ENCODE data around the gene KLC4.
A peak's percentile ranks its signal among the peaks of the same experiment; 100 is the strongest.
"Not testable (repeated sequence)": the region's sequence is repeated elsewhere in the genome, so short reads cannot be mapped to it uniquely, and the experiment has no call there.

The KLC4 gene

DNA sequence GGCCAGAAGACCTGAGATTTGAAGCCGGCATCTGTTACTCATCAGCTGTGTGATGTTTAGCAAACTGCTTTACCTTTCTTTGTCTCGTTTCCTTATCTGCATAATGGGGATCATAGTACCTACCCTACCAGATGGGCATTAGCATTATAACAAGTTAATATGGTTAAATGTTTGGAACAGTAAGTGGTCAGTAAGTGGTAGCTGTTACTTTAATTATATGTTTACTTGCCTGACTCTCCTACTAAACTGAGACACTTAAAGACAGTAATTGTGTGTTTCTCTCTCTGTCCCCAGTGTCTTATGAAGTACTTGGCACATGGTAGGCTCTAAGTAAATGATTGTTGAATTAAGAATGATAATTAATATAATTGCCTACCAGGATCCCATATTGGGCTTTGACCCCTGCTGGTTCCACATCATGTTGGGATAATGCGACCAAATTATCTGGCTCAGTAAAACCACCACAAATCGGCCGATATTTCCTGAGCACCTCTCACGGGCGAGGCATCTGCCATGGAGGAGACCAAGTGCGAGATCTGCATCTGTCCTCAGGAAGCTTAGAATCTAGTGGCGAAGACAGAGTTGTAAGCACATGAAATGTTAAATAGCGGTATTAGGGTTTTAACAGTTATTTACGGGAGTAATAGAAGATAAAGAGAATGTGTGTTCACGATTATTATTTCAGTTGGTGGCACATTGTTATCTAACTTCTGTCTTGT, 48.1 kb downstream of the KLC4 start:
- H3K4me3 ChIP-seq (ENCODE audit: low read depth, low read length): no peak overlapping the region
- TF ChIP-seq CTCF (IDR thresholded peaks at IDR 0.05; ENCODE audit: low read depth, low read length): no peak

DNA sequence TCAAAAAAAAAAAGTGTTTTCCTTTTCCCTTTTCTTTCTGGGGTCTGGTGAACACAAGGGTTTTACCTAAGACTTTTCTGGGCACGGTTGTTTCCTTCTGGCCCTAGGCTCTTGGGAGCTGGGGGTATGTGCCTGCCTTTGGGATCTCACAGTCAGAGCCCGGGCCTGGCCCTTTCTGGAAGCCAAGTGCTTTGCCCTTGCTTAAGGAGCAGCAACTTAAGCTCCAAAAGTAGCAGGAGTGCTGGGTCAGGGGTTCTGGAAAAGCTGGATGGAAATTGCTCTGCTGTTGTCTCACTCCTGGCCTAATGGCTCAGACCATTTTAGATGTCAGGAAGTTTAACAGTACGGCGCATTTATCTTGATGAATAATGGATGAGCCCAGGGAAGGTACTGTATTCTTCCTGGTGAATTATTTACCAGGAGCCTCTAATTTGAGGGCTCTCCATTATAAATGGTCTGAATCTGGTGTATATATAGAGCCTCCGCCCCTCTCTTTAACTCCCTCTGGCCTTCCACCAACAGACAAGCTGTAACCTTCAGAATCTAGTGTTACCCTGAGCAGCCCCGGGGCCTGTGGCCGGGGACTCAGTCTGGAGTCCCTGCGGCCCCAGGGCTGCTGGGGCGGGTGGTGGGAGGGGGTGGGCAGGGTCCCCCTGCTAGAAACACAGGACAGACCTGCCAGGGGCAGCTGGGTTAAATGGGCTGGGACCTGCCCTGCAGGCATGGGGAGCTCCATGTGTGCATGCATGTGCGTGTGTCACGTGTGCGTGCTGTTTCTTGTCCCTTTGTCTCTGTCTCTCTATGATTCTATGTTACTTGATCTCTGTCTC, 54.2 kb downstream of the KLC4 start:
- no peak overlapping the region for H3K4me3 ChIP-seq (ENCODE audit: low read depth, low read length)
- TF ChIP-seq CTCF (IDR thresholded peaks at IDR 0.05; ENCODE audit: low read depth, low read length): no peak

DNA sequence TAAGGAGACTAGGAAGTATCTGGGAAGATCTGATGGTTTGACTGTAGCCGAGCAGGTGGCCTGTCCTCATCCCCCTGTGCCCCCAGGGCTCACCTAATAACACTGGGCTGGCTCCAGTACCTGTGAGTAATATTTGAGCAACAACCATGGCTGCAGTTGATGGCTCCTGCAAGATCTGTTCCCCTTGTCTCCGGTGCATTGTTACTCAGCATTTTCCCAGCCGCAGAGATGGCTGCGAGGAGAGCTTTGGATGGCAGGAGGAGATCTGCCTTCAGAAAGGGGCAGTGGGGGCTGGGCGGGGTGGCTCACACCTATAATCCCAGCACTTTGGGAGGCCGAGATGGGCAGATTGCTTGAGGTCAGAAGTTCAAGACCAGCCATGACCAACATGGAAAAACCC, 55.9 kb downstream of the KLC4 start:
- no peak for TF ChIP-seq CTCF (IDR thresholded peaks at IDR 0.05; ENCODE audit: low read depth, low read length)
- H3K4me3 ChIP-seq (ENCODE audit: low read depth, low read length): no peak overlapping the region

- not testable (repeated sequence) for H3K4me3 ChIP-seq (ENCODE audit: low read depth, low read length)
Measured at GRCh38 chr6:43117466-43117865, 58.0 kb downstream of the KLC4 start.

DNA sequence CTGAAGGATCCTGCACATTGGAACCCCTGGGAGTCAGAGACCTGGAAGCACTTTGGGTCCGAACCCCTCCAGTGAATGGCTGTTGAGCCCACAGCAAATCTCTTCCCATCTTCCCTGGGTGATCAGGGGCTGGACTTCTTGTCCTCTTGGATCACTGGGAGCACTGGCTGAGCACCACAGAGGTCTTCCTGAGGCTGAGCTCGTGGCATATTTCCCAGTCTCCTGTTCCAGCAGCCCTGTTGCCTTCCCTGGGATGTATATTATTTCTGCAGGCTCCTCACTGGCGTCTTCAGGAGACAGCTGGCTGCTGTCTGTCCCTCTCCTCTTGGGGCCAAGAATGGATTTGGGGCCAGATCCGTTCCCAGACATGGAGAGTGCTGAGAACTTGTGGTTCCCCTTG, 60.1 kb downstream of the KLC4 start:
- no peak for TF ChIP-seq CTCF (IDR thresholded peaks at IDR 0.05; ENCODE audit: low read depth, low read length)
- no peak overlapping the region for H3K4me3 ChIP-seq (ENCODE audit: low read depth, low read length)

DNA sequence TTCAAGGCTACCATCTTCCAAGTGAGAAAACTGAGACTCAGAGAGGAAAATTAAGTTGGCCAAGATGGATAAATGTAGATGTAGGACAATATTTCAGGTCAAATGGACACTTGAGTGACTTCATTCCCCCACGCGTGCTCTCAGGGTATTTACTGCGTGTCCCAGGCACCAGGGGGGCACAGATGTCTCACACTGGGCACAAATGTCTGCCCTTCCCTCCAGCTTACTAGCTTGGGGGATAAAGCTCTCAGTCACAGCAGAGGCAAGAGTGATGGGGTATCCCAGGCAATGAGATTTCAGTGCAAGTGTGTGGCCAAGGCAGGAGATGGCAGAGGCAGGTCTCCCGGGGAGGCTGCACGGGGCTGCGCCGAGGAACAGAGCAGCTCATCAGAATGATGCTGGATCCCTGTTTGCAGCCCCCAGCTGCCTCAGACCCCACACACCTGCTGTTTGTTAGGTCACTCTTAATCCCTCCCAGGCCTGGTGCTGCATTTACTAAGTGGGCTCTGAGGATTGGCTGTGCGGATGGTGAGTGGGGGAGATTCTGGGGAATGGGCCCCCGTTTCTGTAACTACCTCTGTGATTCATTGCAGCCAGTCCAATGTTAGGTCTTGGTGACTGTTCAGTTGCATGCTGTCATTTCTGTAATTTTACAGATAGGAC, 60.8 kb downstream of the KLC4 start:
- no peak for TF ChIP-seq CTCF (IDR thresholded peaks at IDR 0.05; ENCODE audit: low read depth, low read length)
- no peak overlapping the region for H3K4me3 ChIP-seq (ENCODE audit: low read depth, low read length)

- no peak for TF ChIP-seq CTCF (IDR thresholded peaks at IDR 0.05; ENCODE audit: low read depth, low read length)
Measured at GRCh38 chr6:43120944-43121913, 61.8 kb downstream of the KLC4 start.

More at GRCh38 chr6:43120944-43121913, 61.8 kb downstream of the KLC4 start:
- H3K4me3 ChIP-seq (ENCODE audit: low read depth, low read length): peak overlapping the region; percentile 45

All from WI38 (cell line).